Activated gamma-delta T cell (primary cell): ENCODE results near the gene SNAPC3.
A peak's percentile ranks its signal among the peaks of the same experiment; 100 is the strongest.
"Not testable (repeated sequence)": the region's sequence is repeated elsewhere in the genome, so short reads cannot be mapped to it uniquely, and the experiment has no call there.

ENCODE experiments used
- DNase-seq: peaks from one replicate; lab custom pipeline; 2025; lab: John Stamatoyannopoulos, UW

SNAPC3 gene

GRCh38 chr9:15423231-15423985 lies 732 bp downstream of the SNAPC3 start:
- no peak for DNase-seq

GRCh38 chr9:15426019-15426418 lies 3.3 kb downstream of the SNAPC3 start:
- no peak for DNase-seq

- not testable (repeated sequence) for DNase-seq
These were observed 5.0 kb downstream of the SNAPC3 start for GRCh38 chr9:15427702-15428101.

GRCh38 chr9:15430920-15431844 lies 8.5 kb downstream of the SNAPC3 start:
- no peak for DNase-seq

GRCh38 chr9:15433191-15433590 lies 10.5 kb downstream of the SNAPC3 start:
- DNase-seq = no peak

GRCh38 chr9:15433661-15434060 lies 11.0 kb downstream of the SNAPC3 start:
- no peak for DNase-seq

GRCh38 chr9:15438891-15439290 lies 16.2 kb downstream of the SNAPC3 start:
- no peak for DNase-seq

GRCh38 chr9:15441841-15442240 lies 19.2 kb downstream of the SNAPC3 start:
- DNase-seq = peak; percentile 2

GRCh38 chr9:15442264-15442663 lies 19.6 kb downstream of the SNAPC3 start:
- peak; percentile 13 for DNase-seq

- no peak for DNase-seq
These were observed 21.5 kb downstream of the SNAPC3 start for GRCh38 chr9:15444141-15444540.

- no peak for DNase-seq
These were observed 31.3 kb downstream of the SNAPC3 start for GRCh38 chr9:15453956-15454355.

GRCh38 chr9:15461056-15461455 lies 38.4 kb downstream of the SNAPC3 start:
- DNase-seq = no peak

- DNase-seq = no peak
These were observed 38.9 kb downstream of the SNAPC3 start for GRCh38 chr9:15461601-15462000.

GRCh38 chr9:15468145-15468544 lies 45.5 kb downstream of the SNAPC3 start:
- no peak for DNase-seq

GRCh38 chr9:15469406-15469805 lies 46.7 kb downstream of the SNAPC3 start:
- DNase-seq = no peak

GRCh38 chr9:15469862-15470261 lies 47.2 kb downstream of the SNAPC3 start:
- DNase-seq = no peak

- DNase-seq = no peak
These were observed 53.4 kb downstream of the SNAPC3 start for GRCh38 chr9:15475923-15476536.

- DNase-seq = no peak
These were observed 57.4 kb downstream of the SNAPC3 start for GRCh38 chr9:15480028-15480427.

- DNase-seq = no peak
These were observed 59.5 kb downstream of the SNAPC3 start for GRCh38 chr9:15482146-15482545.

GRCh38 chr9:15484802-15485201 lies 62.1 kb downstream of the SNAPC3 start:
- no peak for DNase-seq

- no peak for DNase-seq
These were observed 63.4 kb downstream of the SNAPC3 start for GRCh38 chr9:15485836-15486666.

GRCh38 chr9:15491950-15492349 lies 69.3 kb downstream of the SNAPC3 start:
- no peak for DNase-seq
